Loucy (cell line): Measurements from ENCODE around the gene DDA1.

Source experiments
- CTCF ChIP-seq: fragments of 200-600 bp; sonication (generic); conservative IDR thresholded peaks from 2 replicates; pipeline ENCODE4 v1.5.1; 2014; ENCODE audit warnings: mild to moderate bottlenecking, antibody characterized with exemption, low read length
- EZH2phosphoT487 ChIP-seq: fragments of 200-600 bp; IDR thresholded peaks from 2 replicates; pipeline ENCODE4 v1.6.1; 2018; ENCODE audit warnings: antibody characterized with exemption, mild to moderate bottlenecking, moderate library complexity, borderline replicate concordance

GRCh38 chr19:17309198-17309964, at the start of gene DDA1:
- no peak for TF ChIP-seq CTCF
- no peak for TF ChIP-seq EZH2phosphoT487
